HepG2 (cell line): ENCODE data around the gene PDIA6. TPM values are rescaled to one million over a fixed set of nuclear protein-coding genes. Genes with fewer than 3 reads are reported as not detected.

Experiments used
- ATAC-seq: fragments of 200-7000 bp; cut with Tn5 transposase; 3 replicates; pipeline ENCODE4 v1.9.1; 2020; ENCODE audit warnings: mild to moderate bottlenecking, moderate library complexity
- BruUV-seq: library from RNA; stranded (reverse); fragments of 400-500 nt; replicated peaks from 2 replicates; lab custom pipeline; 2021; lab: Mats Ljungman, UMichigan
- CTCF ChIA-PET: fragments of 300-600 bp; formaldehyde crosslinking; extraction: SDS; loops from one replicate; lab custom pipeline; 2021; ENCODE audit warnings: low total read pairs, inconsistent platforms, low intra/inter-chr PET ratio; lab: Yijun Ruan, JAX
- POLR2A ChIA-PET: fragments of 350-600 bp; sonication (Branson Sonifier 250); formaldehyde crosslinking; loops from one replicate; lab custom pipeline; 2020; ENCODE audit warnings: antibody characterized with exemption, inconsistent platforms; lab: Yijun Ruan, JAX
- DNase-seq: peaks from one replicate; pipeline ENCODE4 v3.0.0-alpha.2; 2015; ENCODE audit warnings: low spot score
- FAIRE-seq: peaks from 3 replicates; lab custom pipeline; 2011; peaks lifted over from hg19 to GRCh38; lab: Jason Lieb, UNC
- H2AFZ ChIP-seq: one replicate; pipeline ENCODE4 v1.6.1; 2011; ENCODE audit warnings: low read length, inconsistent platforms
- H3K27ac ChIP-seq: fragments of 300-600 bp; 3 replicates; pipeline ENCODE4 v1.8.0; 2011; ENCODE audit warnings: mixed run types, mild to moderate bottlenecking, mixed read lengths, low read length, inconsistent platforms; ENCODE audit not compliant: insufficient read depth; ENCODE audit errors: extremely low read length
- H3K27me3 ChIP-seq, 2 experiments: fragments of 200-600 bp in 1 of 2; 2 replicates in 1 of 2; 3 replicates in 1 of 2; pipeline versions ENCODE4 v1.6.0 to v1.8.0; 2011; ENCODE audit warnings: low read length in 2 of 2, mild to moderate bottlenecking in 2 of 2, moderate library complexity in 2 of 2, inconsistent platforms in 1 of 2; ENCODE audit not compliant: insufficient read depth in 2 of 2, control insufficient read depth in 1 of 2
- H3K36me3 ChIP-seq, 2 experiments: fragments of 200-600 bp in 1 of 2; replicated peaks in 1 of 2; 2 replicates in 1 of 2; 3 replicates in 1 of 2; pipeline versions ENCODE4 v1.5.1 to v1.8.0; 2011; ENCODE audit warnings: low read length in 2 of 2, inconsistent platforms in 1 of 2; ENCODE audit not compliant: insufficient read depth in 2 of 2, control insufficient read depth in 1 of 2
- H3K4me1 ChIP-seq: 2 replicates; pipeline ENCODE4 v1.5.1; 2012; ENCODE audit warnings: low read length, inconsistent platforms; ENCODE audit not compliant: insufficient read depth
- H3K4me2 ChIP-seq: 2 replicates; pipeline ENCODE4 v1.6.0; 2011; ENCODE audit warnings: low read depth, low read length, inconsistent platforms
- H3K4me3 ChIP-seq, 3 experiments: fragments of 200-600 bp in 1 of 3; sonication (generic), shearing (Covaris generic) in 1 of 3; replicated peaks in 1 of 3; 2 replicates each; pipeline ENCODE4 v1.5.1; 2011 to 2016; ENCODE audit warnings: low read length in 3 of 3, inconsistent platforms in 2 of 3, low read depth in 2 of 3, mild to moderate bottlenecking in 2 of 3, control low read depth in 1 of 3, mixed read lengths in 1 of 3; ENCODE audit not compliant: insufficient read depth in 1 of 3
- H3K79me2 ChIP-seq: one replicate; pipeline ENCODE4 v1.6.1; 2011; ENCODE audit warnings: low read length, inconsistent platforms; ENCODE audit not compliant: insufficient read depth
- H3K9ac ChIP-seq: 2 replicates; pipeline ENCODE4 v1.6.0; 2011; ENCODE audit warnings: mild to moderate bottlenecking, low read depth, low read length, inconsistent platforms; ENCODE audit not compliant: insufficient read depth
- H3K9me3 ChIP-seq: 2 replicates; pipeline ENCODE4 v1.5.1; 2012; ENCODE audit warnings: mild to moderate bottlenecking, low read length
- H4K20me1 ChIP-seq: 2 replicates; pipeline ENCODE4 v1.6.0; 2011; ENCODE audit warnings: inconsistent platforms, mild to moderate bottlenecking, low read length, moderate library complexity; ENCODE audit not compliant: insufficient read depth
- FUBP1 ChIP-seq: sonication (generic); formaldehyde crosslinking; IDR thresholded peaks from 2 replicates; pipeline ENCODE4 v1.5.1; 2020; ENCODE audit warnings: missing genetic modification reagents, mild to moderate bottlenecking, borderline replicate concordance
- HOXA5 ChIP-seq: sonication (generic); formaldehyde crosslinking; IDR thresholded peaks from 2 replicates; pipeline ENCODE4 v1.4.0; 2020; ENCODE audit warnings: missing genetic modification reagents
- KDM2A ChIP-seq: sonication (generic); formaldehyde crosslinking; IDR thresholded peaks from 2 replicates; pipeline ENCODE4 v1.4.0; 2020; ENCODE audit warnings: low read depth, missing genetic modification reagents, borderline replicate concordance
- RFX3 ChIP-seq: IDR thresholded peaks from 2 replicates; pipeline ENCODE4 v1.6.1; 2016; ENCODE audit warnings: missing biosample characterization, missing genetic modification reagents
- SSRP1 ChIP-seq: IDR thresholded peaks from 2 replicates; pipeline ENCODE4 v1.6.1; 2016; ENCODE audit warnings: control low read depth
- ZFX ChIP-seq: sonication (generic); formaldehyde crosslinking; IDR thresholded peaks from 2 replicates; pipeline ENCODE4 v1.4.0; 2020; ENCODE audit warnings: mild to moderate bottlenecking, low read depth, missing genetic modification reagents, moderate library complexity
- ZNF777 ChIP-seq: sonication (generic); formaldehyde crosslinking; IDR thresholded peaks from 2 replicates; pipeline ENCODE4 v1.4.0; 2020; ENCODE audit warnings: missing genetic modification reagents
- whole genome bisulfite sequencing: methylation state at CpG from one replicate; pipeline ENCODE4 v1.1.6; 2017; ENCODE audit warnings: low lambda C conversion rate; 5-methylcytosine and 5-hydroxymethylcytosine counted together
- in situ Hi-C: cut with HindIII; loops from 2 replicates; pipeline ENCODE4 v1.10.0; 2017; ENCODE audit warnings: low pct_unique_long_range_greater_than_20kb; ENCODE audit not compliant: extremely low pct_ligation_motif_present
- intact Hi-C: fragments of 100-400 bp; cut with micrococcal nuclease; formaldehyde crosslinking; loops from one replicate; pipeline ENCODE4 v1.10.0; 2022; ENCODE audit not compliant: unreplicated experiment
- polyA plus RNA-seq, 8 experiments: library from polyadenylated mRNA; depleted of rRNA in 3 of 8; stranded (reverse) in 7 of 8; unstranded in 1 of 8; fragments of >200 nt; fragmentation: Illumina TruSeq in 4 of 8; extraction: Trizol in 4 of 8; gene quantifications; 2 replicates each; pipeline versions ENCODE4 v1.2.1 to v1.2.3, GENCODE V29; 2011 to 2016; ENCODE audit warnings: low read depth in 4 of 8, missing spikeins in 1 of 8, mixed read lengths in 1 of 8; ENCODE audit not compliant: insufficient read depth in 1 of 8
- total RNA-seq, 5 experiments: library from RNA; depleted of rRNA; stranded (reverse); fragments of >200 nt; fragmentation: Illumina TruSeq; extraction: Trizol; gene quantifications; 2 replicates each; pipeline ENCODE4 v1.2.3, GENCODE V29; 2016; ENCODE audit warnings: low read depth in 1 of 5
- TF ChIP-seq, protein P1 (sequence below): IDR thresholded peaks from 2 replicates; pipeline ENCODE4 v1.6.1; 2018; ENCODE audit warnings: missing genetic modification reagents, mild to moderate bottlenecking, missing compliant biosample characterization

The PDIA6 gene
- total and polyA plus RNA-seq, 2 of the 13 experiments (the other 11 are each of a cell fraction or from before 2014, with no cell fraction given) = 586 to 642 TPM

GRCh38 chr2:10834068-10834655, 21.6 kb upstream of the PDIA6 start:
- no peak for ATAC-seq
- no peak overlapping the region for H3K27ac ChIP-seq
- FAIRE-seq = no peak
- H3K4me1 ChIP-seq = no peaks in the 10 kb centered on the region
- DNase-seq = no peak
- intact Hi-C loops (no loop called here), in situ Hi-C loops (no loop called here)
- no peak overlapping the region for H3K4me2 ChIP-seq
- TF ChIP-seq ZFX = no peak
- TF ChIP-seq SSRP1 (CRISPR knock-in tag) = no peak
- no peak for TF ChIP-seq HOXA5 (CRISPR knock-in tag)
- no peak for TF ChIP-seq RFX3 (CRISPR knock-in tag)
- no peak for TF ChIP-seq FUBP1 (CRISPR knock-in tag)
- TF ChIP-seq, protein P1, sequence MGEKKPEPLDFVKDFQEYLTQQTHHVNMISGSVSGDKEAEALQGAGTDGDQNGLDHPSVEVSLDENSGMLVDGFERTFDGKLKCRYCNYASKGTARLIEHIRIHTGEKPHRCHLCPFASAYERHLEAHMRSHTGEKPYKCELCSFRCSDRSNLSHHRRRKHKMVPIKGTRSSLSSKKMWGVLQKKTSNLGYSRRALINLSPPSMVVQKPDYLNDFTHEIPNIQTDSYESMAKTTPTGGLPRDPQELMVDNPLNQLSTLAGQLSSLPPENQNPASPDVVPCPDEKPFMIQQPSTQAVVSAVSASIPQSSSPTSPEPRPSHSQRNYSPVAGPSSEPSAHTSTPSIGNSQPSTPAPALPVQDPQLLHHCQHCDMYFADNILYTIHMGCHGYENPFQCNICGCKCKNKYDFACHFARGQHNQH = no peak
- no peak for TF ChIP-seq ZNF777 (CRISPR knock-in tag)
- no peak for TF ChIP-seq KDM2A (CRISPR knock-in tag)
- H4K20me1 ChIP-seq = no peaks in the 10 kb centered on the region
- no peak overlapping the region for H2AFZ ChIP-seq
- no peaks in the 10 kb centered on the region for H3K9me3 ChIP-seq
- H3K4me3 ChIP-seq = no peak overlapping the region
- no peaks in the 10 kb centered on the region for H3K79me2 ChIP-seq
- H3K27me3 ChIP-seq = peaks cover 19 to 73% of the 10 kb centered on the region in 2 experiments
- ChIA-PET CTCF (interaction anchor here (1.9 to 5.6 kb wide), 4 partner anchors 67 to 296 kb away, joined by 6 to 66 read pairs (median 22); no protein-coding TSS in a partner anchor), POLR2A (no interaction called here)
- no peak overlapping the region for H3K9ac ChIP-seq
- BruUV-seq = no TSS peak
- no peaks in the 10 kb centered on the region for H3K36me3 ChIP-seq
- 20% methylated on average over 8 of the region's 8 CpGs for WGBS
